ENCODE measurements around the gene SLC39A6.
"Not testable (repeated sequence)": the region's sequence is repeated elsewhere in the genome, so short reads cannot be mapped to it uniquely, and the experiment has no call there.

Gene SLC39A6

GRCh38 chr18:36139245-36139644 lies 10.1 kb upstream of the SLC39A6 start:
- no peak for DNase-seq

- no peak for DNase-seq
Observed at GRCh38 chr18:36135264-36135663, 6.1 kb upstream of the SLC39A6 start.

- no peak for DNase-seq
Observed at GRCh38 chr18:36132756-36133155, 3.6 kb upstream of the SLC39A6 start.

GRCh38 chr18:36131692-36132483 lies 2.7 kb upstream of the SLC39A6 start:
- DNase-seq, result no peak

- DNase-seq, result no peak
Observed at GRCh38 chr18:36130883-36131653, 1.9 kb upstream of the SLC39A6 start.

- no peak for DNase-seq
Observed at GRCh38 chr18:36130039-36130831, 1.1 kb upstream of the SLC39A6 start.

- no peak for DNase-seq
Observed at GRCh38 chr18:36128907-36129299, 237 bp downstream of the SLC39A6 start.

GRCh38 chr18:36128530-36128870 lies 640 bp downstream of the SLC39A6 start:
- peak; percentile 21 for DNase-seq

GRCh38 chr18:36127836-36128529 lies 1.2 kb downstream of the SLC39A6 start:
- peak; percentile 12 for DNase-seq

- DNase-seq, result no peak
Observed at GRCh38 chr18:36126668-36127067, 2.5 kb downstream of the SLC39A6 start.

- no peak for DNase-seq
Observed at GRCh38 chr18:36124841-36125240, 4.3 kb downstream of the SLC39A6 start.

GRCh38 chr18:36120297-36120696 lies 8.8 kb downstream of the SLC39A6 start:
- no peak for DNase-seq

- not testable (repeated sequence) for DNase-seq
Observed at GRCh38 chr18:36116771-36117170, 12.4 kb downstream of the SLC39A6 start.

- no peak for DNase-seq
Observed at GRCh38 chr18:36114738-36115137, 14.4 kb downstream of the SLC39A6 start.

GRCh38 chr18:36114251-36114650 lies 14.9 kb downstream of the SLC39A6 start:
- DNase-seq, result no peak

- DNase-seq, result no peak
Observed at GRCh38 chr18:36112302-36112701, 16.8 kb downstream of the SLC39A6 start.

GRCh38 chr18:36109737-36110136 lies 19.4 kb downstream of the SLC39A6 start:
- DNase-seq, result no peak

GRCh38 chr18:36108601-36109000 lies 20.5 kb downstream of the SLC39A6 start:
- DNase-seq, result no peak

GRCh38 chr18:36108196-36108595 lies 20.9 kb downstream of the SLC39A6 start:
- no peak for DNase-seq

- no peak for DNase-seq
Observed at GRCh38 chr18:36107477-36107876, 21.7 kb downstream of the SLC39A6 start.

GRCh38 chr18:36104749-36105148 lies 24.4 kb downstream of the SLC39A6 start:
- DNase-seq, result no peak

- no peak for DNase-seq
Observed at GRCh38 chr18:36101943-36102342, 27.2 kb downstream of the SLC39A6 start.

- DNase-seq, result no peak
Observed at GRCh38 chr18:36099311-36099710, 29.8 kb downstream of the SLC39A6 start.

All from fibroblast of skin of abdomen (primary cell).